GM19238 (cell line): ENCODE measurements around the gene RNF213.
"Not testable (repeated sequence)": the region's sequence is repeated elsewhere in the genome, so short reads cannot be mapped to it uniquely, and the experiment has no call there.

ENCODE experiments used
- DNase-seq: peaks from one replicate; pipeline ENCODE4 v3.0.0; 2011; ENCODE audit warnings: low spot score; ENCODE audit not compliant: insufficient read length

The RNF213 gene

GRCh38 chr17:80248894-80249710, 11.6 kb upstream of the RNF213 start:
- DNase-seq: no peak

- DNase-seq: no peak
Measured at GRCh38 chr17:80251966-80252365, 8.7 kb upstream of the RNF213 start.

GRCh38 chr17:80252871-80253270, 7.8 kb upstream of the RNF213 start:
- DNase-seq: peak; percentile 84

DNA sequence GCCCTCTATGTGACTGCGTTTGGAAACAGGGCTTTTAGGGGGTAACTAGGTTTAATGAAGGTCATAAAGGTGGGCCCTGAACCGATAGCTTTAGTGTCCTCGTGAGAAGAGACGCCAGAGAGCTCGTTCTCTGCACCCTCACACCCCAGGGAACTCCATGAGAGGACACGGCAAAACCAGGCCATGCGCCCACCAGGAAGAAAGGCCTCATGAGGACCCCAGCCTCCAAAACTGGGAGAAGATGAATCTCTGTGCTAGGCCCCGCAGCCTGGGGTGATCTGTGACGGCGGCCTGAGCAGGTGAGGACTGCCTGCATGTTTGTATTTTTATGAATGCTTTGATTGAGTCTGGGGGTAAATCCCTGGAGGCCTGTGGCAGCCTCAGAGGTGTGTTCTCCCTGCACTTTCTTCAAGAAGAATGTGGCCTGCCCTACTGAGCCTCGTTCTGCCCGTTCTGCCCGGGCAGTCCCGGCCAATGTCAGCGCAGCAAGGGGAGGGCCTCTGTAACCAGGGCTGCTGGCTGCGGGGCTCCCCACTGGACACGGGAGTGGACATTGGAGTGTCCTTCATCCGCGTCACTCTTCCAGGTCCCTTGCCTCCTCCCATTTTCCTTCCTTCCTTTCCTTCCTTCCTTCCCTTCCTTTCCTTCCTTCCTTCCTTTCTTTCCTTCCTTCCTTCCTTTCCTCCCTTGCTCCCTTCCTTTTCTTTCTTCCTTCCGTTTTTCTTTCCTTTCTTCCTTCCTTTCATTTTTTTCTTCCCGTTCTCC, 6.8 kb upstream of the RNF213 start:
- no peak for DNase-seq

DNA sequence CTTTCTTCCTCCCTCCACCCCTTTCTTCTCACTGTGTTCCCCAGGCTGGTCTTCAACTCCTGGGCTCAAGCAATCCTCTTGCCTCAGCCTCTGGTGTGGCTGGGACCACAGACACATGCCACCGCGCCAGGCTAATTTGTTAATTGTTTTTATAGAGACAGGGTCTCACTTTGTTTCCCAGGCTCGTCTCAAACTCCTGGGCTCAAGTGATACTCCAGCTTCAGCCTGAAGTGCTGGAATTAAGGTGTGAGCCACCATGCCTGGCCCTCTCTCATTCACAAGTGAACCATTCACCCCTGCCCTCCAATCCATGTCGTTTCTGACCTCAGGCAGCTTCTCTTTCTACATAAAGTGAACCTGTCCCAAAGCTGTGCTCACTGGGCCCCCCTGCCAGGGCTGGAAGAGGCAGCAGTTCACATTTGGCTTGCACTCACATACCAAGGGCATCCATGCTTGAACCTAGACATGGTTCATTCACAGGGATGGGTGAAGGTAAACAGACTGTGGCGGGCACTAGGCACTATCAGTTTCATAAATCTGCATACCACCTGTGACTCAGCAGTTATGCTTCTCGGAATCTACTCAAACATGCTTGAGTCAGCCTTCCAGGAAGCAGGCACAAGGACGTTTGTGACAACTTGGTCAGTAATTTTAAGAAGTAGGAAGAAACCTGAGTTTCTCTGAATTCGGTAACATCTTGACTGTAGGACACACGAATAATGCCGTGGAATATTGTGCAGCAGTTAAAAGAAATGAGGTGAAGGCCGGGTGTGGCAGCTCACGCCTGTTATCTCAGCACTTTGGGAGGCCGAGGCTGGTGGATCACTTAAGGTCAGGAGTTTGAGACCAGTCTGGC, 6.0 kb upstream of the RNF213 start:
- peak; percentile 52 for DNase-seq

GRCh38 chr17:80256034-80256350, 4.7 kb upstream of the RNF213 start:
- no peak for DNase-seq

- DNase-seq: no peak
Measured at GRCh38 chr17:80257716-80258213, 2.9 kb upstream of the RNF213 start.

GRCh38 chr17:80258296-80258695, 2.4 kb upstream of the RNF213 start:
- DNase-seq: not testable (repeated sequence)

GRCh38 chr17:80259457-80260068, 1.1 kb upstream of the RNF213 start:
- DNase-seq: no peak

DNA sequence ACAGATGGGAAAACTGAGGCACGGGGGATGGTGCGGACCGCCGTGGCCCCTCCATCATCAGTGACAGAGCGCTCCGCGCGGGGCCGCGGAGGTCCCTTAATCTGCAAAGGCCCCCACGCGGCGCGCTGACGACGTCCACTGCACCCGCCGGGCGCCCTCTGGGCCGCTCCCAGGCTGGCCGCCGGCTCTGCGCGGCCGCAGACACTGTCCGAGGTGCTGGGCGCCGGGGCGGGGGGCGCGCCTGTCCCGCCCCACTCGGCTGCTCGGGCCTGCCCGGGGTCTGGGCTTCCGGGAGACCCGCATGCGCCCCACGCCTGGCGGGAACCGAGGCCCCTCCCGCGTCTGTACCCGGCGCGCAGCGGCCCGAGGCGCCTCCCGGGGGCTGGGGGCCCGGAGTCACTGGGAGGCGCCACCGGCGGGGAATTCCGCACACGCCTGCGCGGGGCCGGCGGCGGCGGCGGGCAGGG, 550 bp upstream of the RNF213 start:
- DNase-seq: peak; percentile 87

DNA sequence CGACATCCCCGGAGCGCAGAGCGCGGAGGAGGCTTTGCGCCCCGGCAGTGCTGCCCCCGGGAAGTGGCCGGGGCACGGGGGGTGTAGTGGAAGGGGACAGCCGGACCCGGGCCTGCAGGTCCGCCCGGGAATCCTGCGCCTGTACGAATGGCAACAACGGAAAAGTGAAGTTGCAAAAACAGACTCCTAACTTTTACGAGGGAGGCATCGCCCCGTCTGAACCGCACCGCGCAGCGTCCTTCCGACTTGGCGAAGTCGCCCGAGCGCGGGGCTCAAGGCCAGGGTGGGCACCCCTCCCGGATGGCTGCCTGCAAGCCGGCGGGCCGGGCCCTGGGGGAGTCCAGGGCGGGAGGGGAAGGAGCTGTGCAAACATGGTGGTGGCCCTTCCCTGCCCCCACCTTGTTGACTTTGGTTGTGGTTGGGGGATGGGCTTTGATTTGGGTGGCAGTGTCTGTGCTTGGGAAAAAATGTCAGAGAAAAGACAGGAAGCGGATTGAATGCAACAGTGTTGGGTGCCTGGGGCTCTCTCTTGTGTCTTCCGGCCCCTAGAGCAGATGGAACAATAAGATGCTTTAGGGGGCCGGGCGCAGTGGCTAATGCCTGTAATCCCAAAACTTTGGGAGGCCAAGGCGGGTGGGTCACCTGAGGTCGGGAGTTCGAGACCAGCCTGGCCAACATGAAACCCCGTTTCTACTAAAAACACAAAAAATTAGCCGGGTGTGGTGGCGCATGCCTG, 675 bp downstream of the RNF213 start:
- no peak for DNase-seq

DNA sequence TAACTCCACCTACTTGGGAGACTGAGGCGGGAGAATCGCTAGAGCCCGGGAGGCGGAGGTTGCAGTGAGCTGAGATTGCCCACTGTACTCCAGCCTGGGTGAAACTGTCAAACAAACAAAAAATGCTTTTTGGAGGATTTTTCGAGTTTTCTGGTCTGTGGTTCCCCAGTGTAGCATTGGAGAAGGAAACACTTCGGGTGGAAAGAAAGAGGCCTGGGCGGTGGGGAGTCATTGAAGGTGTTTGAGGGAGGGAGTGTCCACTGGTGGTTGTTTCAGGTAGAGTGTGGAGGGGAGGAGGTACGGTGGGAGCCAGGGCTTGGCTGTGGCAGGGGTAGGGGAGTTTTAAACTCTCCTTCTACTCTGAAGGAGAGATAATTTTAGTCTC, 1.2 kb downstream of the RNF213 start:
- DNase-seq: no peak

GRCh38 chr17:80262291-80262690, 1.6 kb downstream of the RNF213 start:
- no peak for DNase-seq

DNA sequence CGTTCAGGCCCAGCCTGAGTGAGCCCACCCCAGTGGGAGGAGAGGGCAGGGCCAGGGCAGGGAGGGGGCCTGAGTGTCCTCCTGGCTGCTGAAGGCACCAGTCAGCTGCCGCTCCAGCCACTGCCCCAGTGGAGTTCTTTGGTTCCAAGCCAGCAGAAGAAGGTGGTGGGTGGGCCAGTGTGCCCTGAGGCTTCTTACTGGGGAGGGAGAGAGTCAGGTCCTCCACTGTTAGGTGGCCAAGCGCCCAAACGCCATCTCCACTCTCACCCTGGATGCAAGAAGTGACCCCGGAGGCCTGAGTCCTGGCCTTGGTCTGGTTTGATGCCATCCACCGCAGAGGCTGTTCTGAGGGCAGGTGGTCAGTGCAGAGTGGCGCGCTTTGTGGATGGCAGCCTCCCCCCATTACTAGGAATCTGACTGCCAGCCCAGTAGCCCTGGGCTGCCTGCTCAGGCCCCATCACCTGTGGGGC, 2.2 kb downstream of the RNF213 start:
- DNase-seq: no peak

DNA sequence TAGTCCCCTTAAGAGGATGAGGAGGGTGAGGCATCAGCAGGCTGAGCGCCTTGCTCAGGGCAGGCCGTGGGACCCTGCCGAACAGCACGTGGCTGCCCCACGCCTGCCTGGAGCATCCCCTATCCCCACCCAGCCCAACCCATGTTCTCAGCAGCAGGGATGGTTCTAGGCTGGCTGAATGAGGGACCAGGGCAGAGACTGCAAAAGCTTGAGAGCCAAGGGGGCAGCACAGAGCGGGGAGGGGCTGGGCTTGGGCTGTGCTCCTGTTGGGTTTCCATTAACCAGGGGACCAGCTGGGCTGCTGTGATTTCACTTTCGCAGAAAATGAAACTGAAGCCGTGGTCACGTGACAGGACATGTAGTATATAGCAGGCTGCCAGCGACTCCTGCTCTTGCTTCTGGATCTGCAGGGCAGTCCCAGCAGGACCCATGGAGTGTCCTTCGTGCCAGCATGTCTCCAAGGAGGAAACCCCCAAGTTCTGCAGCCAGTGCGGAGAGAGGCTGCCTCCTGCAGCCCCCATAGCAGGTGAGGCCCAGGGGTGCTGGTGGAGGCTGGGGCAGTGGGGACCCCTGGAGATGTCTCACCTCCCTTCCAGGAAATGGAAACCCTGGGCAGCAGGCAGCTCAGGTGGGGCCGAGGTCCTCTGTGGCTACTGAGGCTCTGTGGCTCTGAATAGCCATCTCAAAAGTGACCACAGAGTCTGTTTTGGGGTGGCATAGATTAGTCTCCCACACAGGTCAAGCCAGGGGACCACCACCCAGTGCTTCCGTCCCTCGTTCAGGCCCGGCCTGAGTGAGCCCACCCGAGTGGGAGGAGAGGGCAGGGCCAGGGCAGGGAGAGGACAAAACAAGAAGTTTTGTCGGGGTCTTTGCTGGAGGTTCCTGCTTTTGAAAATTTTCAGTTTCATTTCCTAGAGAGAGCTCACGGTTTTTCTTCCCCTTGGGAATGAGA, 2.9 kb downstream of the RNF213 start:
- peak; percentile 86 for DNase-seq

GRCh38 chr17:80264205-80265075, 3.8 kb downstream of the RNF213 start:
- DNase-seq: peak; percentile 40

DNA sequence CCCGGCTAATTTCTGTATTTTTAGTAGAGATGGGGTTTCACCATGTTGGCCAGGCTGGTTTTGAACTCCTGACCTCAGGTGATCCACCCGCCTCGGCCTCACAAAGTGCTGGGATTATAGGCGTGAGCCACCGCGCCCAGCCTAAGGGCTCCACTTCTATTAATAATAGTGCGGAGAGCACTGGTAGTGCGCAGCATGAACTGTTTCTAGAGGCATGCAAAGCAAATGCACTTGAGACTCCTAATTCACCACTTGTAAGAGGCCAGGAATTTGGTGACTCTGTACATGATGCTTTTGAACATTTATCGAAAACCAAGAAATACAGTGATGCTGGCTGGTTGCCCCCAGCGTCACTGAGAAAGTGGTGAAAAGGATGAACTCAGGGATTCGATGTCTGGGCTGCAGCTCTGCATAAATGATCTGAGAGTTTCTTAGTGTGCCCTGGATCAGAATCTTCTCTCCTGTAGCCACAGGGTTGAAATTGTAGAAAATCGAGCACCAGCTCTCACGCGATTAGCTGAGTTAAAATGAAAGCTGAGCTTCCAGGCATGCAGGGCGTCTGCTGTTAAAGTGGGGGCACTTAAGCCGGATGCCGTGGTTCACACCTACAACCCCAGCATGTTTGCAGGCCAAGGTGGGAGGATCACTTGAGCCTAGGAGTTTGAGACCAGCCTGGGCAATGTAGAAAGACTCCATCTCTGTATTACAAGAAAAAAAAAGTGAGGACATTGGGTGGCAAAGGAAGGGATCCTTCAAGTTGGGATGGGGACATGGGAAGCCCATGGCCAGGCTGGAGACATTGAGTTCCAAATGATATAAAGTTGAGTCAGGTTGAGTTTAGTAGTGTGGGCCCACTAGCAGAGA, 4.8 kb downstream of the RNF213 start:
- DNase-seq: peak; percentile 56
